H9 (cell line): Measurements from ENCODE around the gene CAPN2. TPM values are rescaled to one million over a fixed set of nuclear protein-coding genes. Genes with fewer than 3 reads are reported as not detected.

ENCODE experiments used
- DNase-seq: peaks from one replicate; pipeline ENCODE4 v3.0.0-alpha.2; 2017
- H2AFZ ChIP-seq: one replicate; pipeline ENCODE4 v1.6.1; 2013; ENCODE audit warnings: mild to moderate bottlenecking, low read length, control low read depth, moderate library complexity
- H2AK5ac ChIP-seq: 2 replicates; pipeline ENCODE4 v1.6.1; 2013; ENCODE audit warnings: low read length, control low read depth, mixed read lengths; ENCODE audit not compliant: insufficient read length
- H2BK120ac ChIP-seq: one replicate; pipeline ENCODE4 v1.6.1; 2013; ENCODE audit warnings: low read depth, mild to moderate bottlenecking, low read length, control low read depth, inconsistent platforms; ENCODE audit not compliant: poor library complexity, severe bottlenecking
- H2BK12ac ChIP-seq: 2 replicates; pipeline ENCODE4 v1.6.1; 2013; ENCODE audit warnings: low read length, control low read depth, mixed read lengths, low read depth; ENCODE audit not compliant: insufficient read length
- H2BK15ac ChIP-seq: 2 replicates; pipeline ENCODE4 v1.6.1; 2013; ENCODE audit warnings: low read depth, low read length, control low read depth
- H2BK20ac ChIP-seq: one replicate; pipeline ENCODE4 v1.6.1; 2013; ENCODE audit warnings: low read depth, mild to moderate bottlenecking, low read length, control low read depth, inconsistent platforms; ENCODE audit not compliant: poor library complexity, severe bottlenecking
- H2BK5ac ChIP-seq: 2 replicates; pipeline ENCODE4 v1.6.1; 2013; ENCODE audit warnings: low read length, control low read depth, mixed read lengths; ENCODE audit not compliant: insufficient read length
- H3K14ac ChIP-seq: 2 replicates; pipeline ENCODE4 v1.6.1; 2013; ENCODE audit warnings: low read length, control low read depth; ENCODE audit not compliant: insufficient read depth
- H3K18ac ChIP-seq: 2 replicates; pipeline ENCODE4 v1.6.1; 2013; ENCODE audit warnings: low read depth, mild to moderate bottlenecking, mixed read lengths, low read length, control low read depth; ENCODE audit not compliant: insufficient read length
- H3K23ac ChIP-seq: 2 replicates; pipeline ENCODE4 v1.6.1; 2013; ENCODE audit warnings: low read length, control low read depth, mixed read lengths, low read depth; ENCODE audit not compliant: insufficient read length
- H3K23me2 ChIP-seq: 2 replicates; pipeline ENCODE4 v1.6.1; 2013; ENCODE audit warnings: low read depth, mild to moderate bottlenecking, mixed read lengths, low read length, control low read depth; ENCODE audit not compliant: insufficient read length, poor library complexity, severe bottlenecking
- H3K27ac ChIP-seq: 2 replicates; pipeline ENCODE4 v1.5.1; 2013; ENCODE audit warnings: low read length, control low read depth, mixed read lengths, low read depth; ENCODE audit not compliant: insufficient read length
- H3K27me3 ChIP-seq: 2 replicates; pipeline ENCODE4 v1.6.1; 2013; ENCODE audit warnings: low read length, control low read depth, inconsistent platforms; ENCODE audit not compliant: insufficient read depth
- H3K4ac ChIP-seq: 2 replicates; pipeline ENCODE4 v1.6.1; 2013; ENCODE audit warnings: low read depth, mild to moderate bottlenecking, control low read depth, inconsistent platforms, low read length, moderate library complexity
- H3K4me1 ChIP-seq: 2 replicates; pipeline ENCODE4 v1.6.1; 2013; ENCODE audit warnings: low read length, control low read depth, inconsistent platforms; ENCODE audit not compliant: insufficient read depth
- H3K4me2 ChIP-seq: 2 replicates; pipeline ENCODE4 v1.6.1; 2013; ENCODE audit warnings: low read length, control low read depth, mixed read lengths; ENCODE audit not compliant: insufficient read length, insufficient read depth
- H3K56ac ChIP-seq: 2 replicates; pipeline ENCODE4 v1.6.1; 2013; ENCODE audit warnings: low read depth, mild to moderate bottlenecking, mixed read lengths, low read length, control low read depth; ENCODE audit not compliant: insufficient read length
- H3K79me1 ChIP-seq: 2 replicates; pipeline ENCODE4 v1.6.1; 2013; ENCODE audit warnings: low read depth, mild to moderate bottlenecking, moderate library complexity, low read length, control low read depth, inconsistent platforms; ENCODE audit not compliant: insufficient read depth, poor library complexity, severe bottlenecking
- H3K79me2 ChIP-seq: 2 replicates; pipeline ENCODE4 v1.6.1; 2013; ENCODE audit warnings: low read length, control low read depth, inconsistent platforms; ENCODE audit not compliant: insufficient read depth
- H3K9ac ChIP-seq: 2 replicates; pipeline ENCODE4 v1.6.1; 2013; ENCODE audit warnings: low read length, control low read depth, mixed read lengths; ENCODE audit not compliant: insufficient read length; ENCODE audit errors: extremely low read depth
- H3K9me3 ChIP-seq: one replicate; pipeline ENCODE4 v1.6.1; 2013; ENCODE audit warnings: low read depth, low read length, inconsistent platforms; ENCODE audit not compliant: control insufficient read depth
- H3T11ph ChIP-seq: one replicate; pipeline ENCODE4 v1.6.1; 2013; ENCODE audit warnings: mild to moderate bottlenecking, low read length, control low read depth, inconsistent platforms
- H4K20me1 ChIP-seq: one replicate; pipeline ENCODE4 v1.6.1; 2013; ENCODE audit not compliant: control insufficient read depth, insufficient read length, insufficient read depth
- H4K5ac ChIP-seq: 2 replicates; pipeline ENCODE4 v1.6.1; 2013; ENCODE audit warnings: low read depth, mild to moderate bottlenecking, mixed read lengths, low read length, control low read depth; ENCODE audit not compliant: insufficient read length
- H4K8ac ChIP-seq: replicated peaks from 2 replicates; pipeline ENCODE4 v1.6.1; 2013; ENCODE audit warnings: low read length, control low read depth, mixed read lengths, low read depth; ENCODE audit not compliant: insufficient read length
- H4K91ac ChIP-seq: 2 replicates; pipeline ENCODE4 v1.6.1; 2013; ENCODE audit warnings: low read depth, mild to moderate bottlenecking, moderate library complexity, mixed read lengths, low read length, control low read depth; ENCODE audit not compliant: insufficient read length
- H3K27ac Mint-ChIP-seq, 3 experiments: 2 replicates in 2 of 3; 3 replicates in 1 of 3; pipeline ENCODE4 v1.8.0; 2020 to 2021; ENCODE audit warnings: mixed read lengths in 3 of 3, mild to moderate bottlenecking in 1 of 3, moderate library complexity in 1 of 3
- H3K27me3 Mint-ChIP-seq: 2 replicates; pipeline ENCODE4 v1.8.0; 2021; ENCODE audit warnings: low read depth, mild to moderate bottlenecking, moderate library complexity, mixed read lengths
- H3K36me3 Mint-ChIP-seq, 3 experiments: 2 replicates in 2 of 3; 3 replicates in 1 of 3; pipeline ENCODE4 v1.8.0; 2020 to 2021; ENCODE audit warnings: low read depth in 3 of 3, mixed read lengths in 3 of 3; ENCODE audit not compliant: insufficient read depth in 1 of 3
- H3K4me1 Mint-ChIP-seq, 2 experiments: 2 replicates each; pipeline ENCODE4 v1.8.0; 2020; ENCODE audit warnings: mixed read lengths in 2 of 2
- H3K4me3 Mint-ChIP-seq, 2 experiments: 2 replicates in 1 of 2; 3 replicates in 1 of 2; pipeline ENCODE4 v1.8.0; 2020 to 2021; ENCODE audit warnings: mild to moderate bottlenecking in 2 of 2, mixed read lengths in 2 of 2, moderate library complexity in 1 of 2
- H3K9me3 Mint-ChIP-seq, 2 experiments: 2 replicates in 1 of 2; 3 replicates in 1 of 2; pipeline ENCODE4 v1.8.0; 2020; ENCODE audit warnings: mild to moderate bottlenecking in 2 of 2, mixed read lengths in 2 of 2, moderate library complexity in 1 of 2
- CTCF ChIP-seq: fragments of 200-600 bp; sonication (generic); conservative IDR thresholded peaks from 3 replicates; pipeline ENCODE4 v1.8.0; 2021; ENCODE audit warnings: antibody characterized with exemption, mild to moderate bottlenecking
- WGBS: extraction: QIAGEN DNeasy Blood & Tissue Kit; methylation state at CpG from one replicate; pipeline ENCODE4 v1.1.7; 2013; ENCODE audit warnings: missing lambda C conversion rate, low lambda C conversion rate, mixed read lengths; ENCODE audit not compliant: insufficient read length; ENCODE audit errors: extremely low coverage; 5-methylcytosine and 5-hydroxymethylcytosine counted together
- total RNA-seq: library from RNA; stranded (reverse); gene quantifications from 2 replicates; pipeline ENCODE4 v1.2.1, GENCODE V29; 2021

The CAPN2 gene
- total RNA-seq, 1 experiment from 2014 or later = 32.2 TPM

DNA sequence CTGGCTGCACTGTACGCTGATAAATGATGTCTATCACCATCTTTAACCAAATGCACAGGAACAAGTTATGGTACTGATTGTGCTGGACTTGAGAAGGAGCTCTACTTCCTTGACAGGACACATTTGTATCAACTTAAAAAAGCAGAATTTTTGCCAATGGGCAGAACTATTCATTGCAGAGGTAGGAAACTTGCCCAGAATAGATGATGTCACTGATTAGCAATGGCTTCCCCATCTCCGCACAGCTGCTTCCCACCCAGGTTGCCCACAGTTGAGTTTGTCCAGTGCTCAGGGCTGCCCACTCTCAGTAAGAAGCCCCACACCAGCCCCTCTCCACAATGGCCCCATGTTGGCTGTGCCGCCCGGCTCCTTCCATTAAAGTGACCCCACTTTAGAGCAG is 33.4 kb downstream of the CAPN2 start:
- no peak overlapping the region for H3K27ac ChIP-seq
- no peaks in the 10 kb centered on the region for H4K20me1 ChIP-seq
- H3K27me3 Mint-ChIP-seq = peaks cover 24% of the 10 kb centered on the region
- H3K14ac ChIP-seq = no peak overlapping the region
- no peak overlapping the region for H2BK15ac ChIP-seq
- no peak overlapping the region for H3K4ac ChIP-seq
- peaks cover 2 to 13% (median 12%) of the 10 kb centered on the region in 3 experiments; a peak in 6 of 7 replicates for H3K36me3 Mint-ChIP-seq
- peaks cover 14% of the 10 kb centered on the region; the same call in 1 of the 2 replicates for H3K27me3 ChIP-seq
- no peak overlapping the region for H3K27ac Mint-ChIP-seq
- H2AK5ac ChIP-seq = no peak overlapping the region
- H3K79me2 ChIP-seq = no peaks in the 10 kb centered on the region
- TF ChIP-seq CTCF = no peak
- H3K23me2 ChIP-seq = peaks cover 7% of the 10 kb centered on the region
- no CpG with 5 or more reads among the region's 4 CpGs for WGBS
- peaks cover 0 to 5% of the 10 kb centered on the region in 2 experiments; a peak in 2 of 4 replicates for H3K4me1 Mint-ChIP-seq
- H4K91ac ChIP-seq = no peak overlapping the region
- H3K79me1 ChIP-seq = no peaks in the 10 kb centered on the region
- H3K23ac ChIP-seq = no peak overlapping the region
- H3K4me2 ChIP-seq = no peak overlapping the region
- no peak overlapping the region for H3K18ac ChIP-seq
- H3T11ph ChIP-seq = no peak overlapping the region
- H3K9me3 ChIP-seq = no peaks in the 10 kb centered on the region
- H2BK120ac ChIP-seq = no peak overlapping the region
- H3K4me1 ChIP-seq = no peaks in the 10 kb centered on the region
- H3K56ac ChIP-seq = no peak overlapping the region
- H3K9ac ChIP-seq = no peak overlapping the region
- H4K5ac ChIP-seq = no peak overlapping the region
- no peaks in the 10 kb centered on the region for H3K9me3 Mint-ChIP-seq
- H4K8ac ChIP-seq = no peak overlapping the region
- no peak overlapping the region for H2BK5ac ChIP-seq
- H2BK20ac ChIP-seq = no peak overlapping the region
- DNase-seq = no peak
- no peak overlapping the region for H2AFZ ChIP-seq
- no peak overlapping the region for H3K4me3 Mint-ChIP-seq
- H2BK12ac ChIP-seq = no peak overlapping the region
